Spleen (tissue), 7 donors: ENCODE measurements around the gene ALG12.

Experiments used
- POLR2A ChIP-seq, 3 donors: fragments of 450-650 bp; IDR thresholded peaks; one replicate each; pipeline ENCODE4 v1.5.1; 2017; ENCODE audit warnings: antibody characterized with exemption in 3 of 3, mild to moderate bottlenecking in 1 of 3
- POLR2AphosphoS5 ChIP-seq, 3 donors: sonication (generic); formaldehyde crosslinking; IDR thresholded peaks; one replicate each; pipeline ENCODE4 v1.5.1; 2017; ENCODE audit warnings: antibody characterized with exemption in 3 of 3
- TF ChIP-seq, protein P1 (sequence below), 11 experiments: fragments of 200-600 bp in 7 of 11; fragments of 450-650 bp in 4 of 11; sonication (generic) in 4 of 11; IDR thresholded peaks in 8 of 11; conservative IDR thresholded peaks in 3 of 11; 1 replicate in 7 of 11; 2 replicates in 4 of 11; pipeline versions ENCODE4 v1.4.0 to v1.8.0; 2016 to 2021; ENCODE audit warnings: antibody characterized with exemption in 11 of 11, inconsistent platforms in 4 of 11, mild to moderate bottlenecking in 1 of 11
- donor health status: DM: no; HTN: no; CAD: no; lungs with moderate emphysema.
- donor health status: DM: no; HTN: no; CAD: no.
- donor health status: DM: no; HTN: no; CAD: no.

DNA sequence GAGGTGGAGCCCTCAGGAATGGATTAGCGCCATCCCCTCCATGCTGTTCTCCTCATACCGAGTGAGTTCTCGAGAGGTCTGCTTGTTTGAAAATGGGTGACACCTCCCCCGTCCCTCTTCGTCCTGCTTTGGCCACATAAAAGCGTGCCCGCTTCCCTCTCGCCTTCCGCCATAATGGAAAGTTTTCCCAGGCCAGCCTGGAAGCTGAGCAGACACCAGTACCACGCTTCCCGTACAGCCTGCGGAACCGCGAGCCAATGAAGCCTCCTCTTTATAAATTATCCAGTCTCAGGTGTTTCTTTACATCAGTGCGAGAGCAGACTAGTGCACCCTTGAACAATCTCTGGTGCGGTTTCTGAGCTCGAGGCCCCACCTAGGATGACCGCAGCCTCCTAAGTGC lies 12.8 kb downstream of the ALG12 start:
- TF ChIP-seq, protein P1, sequence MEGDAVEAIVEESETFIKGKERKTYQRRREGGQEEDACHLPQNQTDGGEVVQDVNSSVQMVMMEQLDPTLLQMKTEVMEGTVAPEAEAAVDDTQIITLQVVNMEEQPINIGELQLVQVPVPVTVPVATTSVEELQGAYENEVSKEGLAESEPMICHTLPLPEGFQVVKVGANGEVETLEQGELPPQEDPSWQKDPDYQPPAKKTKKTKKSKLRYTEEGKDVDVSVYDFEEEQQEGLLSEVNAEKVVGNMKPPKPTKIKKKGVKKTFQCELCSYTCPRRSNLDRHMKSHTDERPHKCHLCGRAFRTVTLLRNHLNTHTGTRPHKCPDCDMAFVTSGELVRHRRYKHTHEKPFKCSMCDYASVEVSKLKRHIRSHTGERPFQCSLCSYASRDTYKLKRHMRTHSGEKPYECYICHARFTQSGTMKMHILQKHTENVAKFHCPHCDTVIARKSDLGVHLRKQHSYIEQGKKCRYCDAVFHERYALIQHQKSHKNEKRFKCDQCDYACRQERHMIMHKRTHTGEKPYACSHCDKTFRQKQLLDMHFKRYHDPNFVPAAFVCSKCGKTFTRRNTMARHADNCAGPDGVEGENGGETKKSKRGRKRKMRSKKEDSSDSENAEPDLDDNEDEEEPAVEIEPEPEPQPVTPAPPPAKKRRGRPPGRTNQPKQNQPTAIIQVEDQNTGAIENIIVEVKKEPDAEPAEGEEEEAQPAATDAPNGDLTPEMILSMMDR (IDR thresholded peaks at IDR 0.05 in 8 of 11, conservative IDR thresholded peaks at IDR 0.05 in 3 of 11), result no peak
- TF ChIP-seq POLR2AphosphoS5 (IDR thresholded peaks at IDR 0.05) (no peak), POLR2A (IDR thresholded peaks at IDR 0.05) (no peak)
